K562 (cell line): ENCODE measurements around the gene ANKRD24. TPM values are rescaled to one million over a fixed set of nuclear protein-coding genes. Genes with fewer than 3 reads are reported as not detected.

Experiments
- FOXJ2 ChIP-seq: fragments of 200-800 bp; sonication (Bioruptor generic); IDR thresholded peaks from 2 replicates; pipeline ENCODE4 v1.6.1; 2016; ENCODE audit warnings: missing genetic modification characterization, missing compliant biosample characterization
- MCM3 ChIP-seq: fragments of 450-650 bp; IDR thresholded peaks from 2 replicates; pipeline ENCODE4 v1.6.1; 2016
- MTA3 ChIP-seq: fragments of 450-650 bp; formaldehyde crosslinking; IDR thresholded peaks from 2 replicates; pipeline ENCODE4 v1.6.1; 2017; ENCODE audit warnings: mild to moderate bottlenecking, borderline replicate concordance
- PCBP2 ChIP-seq: fragments of 200-400 bp; formaldehyde crosslinking; IDR thresholded peaks from 2 replicates; pipeline ENCODE4 v1.6.1; 2018; ENCODE audit warnings: low read length, low read depth, mild to moderate bottlenecking, moderate library complexity; ENCODE audit not compliant: poor library complexity, severe bottlenecking
- PRMT5 ChIP-seq: sonication (generic); formaldehyde crosslinking; IDR thresholded peaks from 2 replicates; pipeline ENCODE4 v1.5.0; 2020; ENCODE audit warnings: missing genetic modification reagents
- RBM14 ChIP-seq: fragments of 200-400 bp; formaldehyde crosslinking; IDR thresholded peaks from 2 replicates; pipeline ENCODE4 v1.6.1; 2018; ENCODE audit warnings: low read depth, mild to moderate bottlenecking, low read length, moderate library complexity, borderline replicate concordance; ENCODE audit not compliant: insufficient read depth
- SMARCE1 ChIP-seq: fragments of 450-650 bp; IDR thresholded peaks from 2 replicates; pipeline ENCODE4 v1.7.1; 2016; ENCODE audit warnings: mild to moderate bottlenecking
- TCFL5 ChIP-seq: fragments of 250-450 bp; sonication (Bioruptor Pico); conservative IDR thresholded peaks from 2 replicates; pipeline ENCODE4 v1.6.1; 2021; ENCODE audit warnings: mild to moderate bottlenecking, moderate library complexity, matching md5 sums
- ZNF217 ChIP-seq: sonication (generic); formaldehyde crosslinking; IDR thresholded peaks from 2 replicates; pipeline ENCODE4 v1.8.0; 2022; ENCODE audit warnings: mild to moderate bottlenecking, missing genetic modification reagents
- ZNF561 ChIP-seq: fragments of 450-650 bp; formaldehyde crosslinking; conservative IDR thresholded peaks from 2 replicates; pipeline ENCODE4 v1.4.0; 2020; ENCODE audit warnings: mild to moderate bottlenecking, moderate library complexity
- ZNF589 ChIP-seq: fragments of 200-800 bp; sonication (Bioruptor generic); IDR thresholded peaks from 2 replicates; pipeline ENCODE4 v1.6.1; 2016; ENCODE audit warnings: low read depth, missing genetic modification characterization, missing compliant biosample characterization
- polyA plus RNA-seq, 8 experiments: library from polyadenylated mRNA; depleted of rRNA in 4 of 8; stranded (reverse) in 5 of 8; unstranded in 3 of 8; fragments of >200 nt; fragmentation: Nextera tagmentation in 2 of 8; fragmentation: Illumina TruSeq in 1 of 8; extraction: Ambion mirVana in 2 of 8; extraction: Trizol in 1 of 8; gene quantifications; 2 replicates each; pipeline versions ENCODE4 v1.2.1 to v1.2.3, GENCODE V29; 2011 to 2014; ENCODE audit warnings: inconsistent platforms in 1 of 8, missing spikeins in 1 of 8
- total RNA-seq, 7 experiments: library from RNA; depleted of rRNA in 6 of 7; stranded (reverse); fragments of >200 nt in 6 of 7; fragmentation: Illumina TruSeq in 2 of 7; extraction: Trizol in 2 of 7; gene quantifications; 2 replicates each; pipeline versions ENCODE4 v1.2.1 to v1.2.3, GENCODE V29; 2011 to 2021; ENCODE audit warnings: low replicate concordance in 1 of 7
- TF ChIP-seq, protein P1 (sequence below): sonication (generic); formaldehyde crosslinking; IDR thresholded peaks from 2 replicates; pipeline ENCODE4 v1.8.0; 2022; ENCODE audit warnings: missing genetic modification reagents, mild to moderate bottlenecking, borderline replicate concordance
- TF ChIP-seq, protein P2 (sequence below), 2 experiments: fragments of 450-650 bp; IDR thresholded peaks; 2 replicates each; pipeline ENCODE4 v1.6.1; 2018; ENCODE audit warnings: mild to moderate bottlenecking in 2 of 2, low read depth in 1 of 2; ENCODE audit not compliant: partially characterized antibody in 2 of 2
- TF ChIP-seq, protein P3 (sequence below), 2 experiments: fragments of 450-650 bp; formaldehyde crosslinking in 1 of 2; IDR thresholded peaks; 2 replicates each; pipeline versions ENCODE4 v1.4.0 to v1.6.1; 2014 to 2020; ENCODE audit warnings: mild to moderate bottlenecking in 2 of 2, borderline replicate concordance in 1 of 2, low read depth in 1 of 2

Gene ANKRD24
- total and polyA plus RNA-seq, 9 of the 15 experiments (the other 6 are each of a cell fraction or from before 2014, with no cell fraction given) = 0.07 to 0.12 (median 0.09) TPM; not detected in 5

DNA sequence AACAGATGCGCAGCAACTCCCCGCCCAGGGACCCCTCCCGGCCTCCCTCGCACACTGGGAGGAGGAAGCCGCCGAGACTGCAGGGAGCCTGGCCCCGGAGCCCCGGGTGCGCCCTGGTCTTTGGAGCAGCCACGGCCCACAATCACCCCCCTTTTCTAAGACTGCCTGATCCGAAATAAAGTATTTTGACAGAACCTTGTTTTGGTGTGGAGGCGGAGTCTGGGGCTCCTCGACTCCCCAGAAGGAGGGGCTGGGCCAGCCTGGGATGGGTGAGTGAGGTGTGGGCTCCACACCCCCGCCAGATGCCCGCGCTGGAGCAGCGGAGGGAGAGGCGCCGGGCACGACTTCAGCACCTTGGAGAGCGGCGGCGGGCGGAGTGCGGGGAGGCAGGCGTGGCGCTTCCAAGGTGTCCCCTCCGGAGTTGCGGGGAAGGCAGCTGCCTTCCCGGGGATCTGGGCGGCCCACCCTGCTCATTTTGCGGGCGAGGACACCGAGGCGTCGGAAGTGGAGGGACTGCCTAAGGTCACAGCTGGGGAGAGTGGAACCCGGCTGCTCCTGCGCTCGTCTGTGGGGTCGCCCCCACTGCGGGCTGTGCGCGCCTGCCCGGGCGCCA lies 9.5 kb upstream of the ANKRD24 start (continued):
- TF ChIP-seq, protein P1, sequence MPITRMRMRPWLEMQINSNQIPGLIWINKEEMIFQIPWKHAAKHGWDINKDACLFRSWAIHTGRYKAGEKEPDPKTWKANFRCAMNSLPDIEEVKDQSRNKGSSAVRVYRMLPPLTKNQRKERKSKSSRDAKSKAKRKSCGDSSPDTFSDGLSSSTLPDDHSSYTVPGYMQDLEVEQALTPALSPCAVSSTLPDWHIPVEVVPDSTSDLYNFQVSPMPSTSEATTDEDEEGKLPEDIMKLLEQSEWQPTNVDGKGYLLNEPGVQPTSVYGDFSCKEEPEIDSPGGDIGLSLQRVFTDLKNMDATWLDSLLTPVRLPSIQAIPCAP (CRISPR knock-in tag) = peak; percentile 34; the same call in 1 of the 2 replicates
- no peak for TF ChIP-seq SMARCE1
- no peak for TF ChIP-seq TCFL5 (CRISPR knock-in tag)
- no peak for TF ChIP-seq FOXJ2
- TF ChIP-seq, protein P2, sequence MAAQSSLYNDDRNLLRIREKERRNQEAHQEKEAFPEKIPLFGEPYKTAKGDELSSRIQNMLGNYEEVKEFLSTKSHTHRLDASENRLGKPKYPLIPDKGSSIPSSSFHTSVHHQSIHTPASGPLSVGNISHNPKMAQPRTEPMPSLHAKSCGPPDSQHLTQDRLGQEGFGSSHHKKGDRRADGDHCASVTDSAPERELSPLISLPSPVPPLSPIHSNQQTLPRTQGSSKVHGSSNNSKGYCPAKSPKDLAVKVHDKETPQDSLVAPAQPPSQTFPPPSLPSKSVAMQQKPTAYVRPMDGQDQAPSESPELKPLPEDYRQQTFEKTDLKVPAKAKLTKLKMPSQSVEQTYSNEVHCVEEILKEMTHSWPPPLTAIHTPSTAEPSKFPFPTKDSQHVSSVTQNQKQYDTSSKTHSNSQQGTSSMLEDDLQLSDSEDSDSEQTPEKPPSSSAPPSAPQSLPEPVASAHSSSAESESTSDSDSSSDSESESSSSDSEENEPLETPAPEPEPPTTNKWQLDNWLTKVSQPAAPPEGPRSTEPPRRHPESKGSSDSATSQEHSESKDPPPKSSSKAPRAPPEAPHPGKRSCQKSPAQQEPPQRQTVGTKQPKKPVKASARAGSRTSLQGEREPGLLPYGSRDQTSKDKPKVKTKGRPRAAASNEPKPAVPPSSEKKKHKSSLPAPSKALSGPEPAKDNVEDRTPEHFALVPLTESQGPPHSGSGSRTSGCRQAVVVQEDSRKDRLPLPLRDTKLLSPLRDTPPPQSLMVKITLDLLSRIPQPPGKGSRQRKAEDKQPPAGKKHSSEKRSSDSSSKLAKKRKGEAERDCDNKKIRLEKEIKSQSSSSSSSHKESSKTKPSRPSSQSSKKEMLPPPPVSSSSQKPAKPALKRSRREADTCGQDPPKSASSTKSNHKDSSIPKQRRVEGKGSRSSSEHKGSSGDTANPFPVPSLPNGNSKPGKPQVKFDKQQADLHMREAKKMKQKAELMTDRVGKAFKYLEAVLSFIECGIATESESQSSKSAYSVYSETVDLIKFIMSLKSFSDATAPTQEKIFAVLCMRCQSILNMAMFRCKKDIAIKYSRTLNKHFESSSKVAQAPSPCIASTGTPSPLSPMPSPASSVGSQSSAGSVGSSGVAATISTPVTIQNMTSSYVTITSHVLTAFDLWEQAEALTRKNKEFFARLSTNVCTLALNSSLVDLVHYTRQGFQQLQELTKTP (IDR thresholded peaks at IDR 0.05; ENCODE audit: low read depth in 1 of 2, partially characterized antibody in 2 of 2) = peak in 1 of 2 experiments; percentile 83
- no peak for TF ChIP-seq ZNF217 (CRISPR knock-in tag)
- TF ChIP-seq, protein P3, sequence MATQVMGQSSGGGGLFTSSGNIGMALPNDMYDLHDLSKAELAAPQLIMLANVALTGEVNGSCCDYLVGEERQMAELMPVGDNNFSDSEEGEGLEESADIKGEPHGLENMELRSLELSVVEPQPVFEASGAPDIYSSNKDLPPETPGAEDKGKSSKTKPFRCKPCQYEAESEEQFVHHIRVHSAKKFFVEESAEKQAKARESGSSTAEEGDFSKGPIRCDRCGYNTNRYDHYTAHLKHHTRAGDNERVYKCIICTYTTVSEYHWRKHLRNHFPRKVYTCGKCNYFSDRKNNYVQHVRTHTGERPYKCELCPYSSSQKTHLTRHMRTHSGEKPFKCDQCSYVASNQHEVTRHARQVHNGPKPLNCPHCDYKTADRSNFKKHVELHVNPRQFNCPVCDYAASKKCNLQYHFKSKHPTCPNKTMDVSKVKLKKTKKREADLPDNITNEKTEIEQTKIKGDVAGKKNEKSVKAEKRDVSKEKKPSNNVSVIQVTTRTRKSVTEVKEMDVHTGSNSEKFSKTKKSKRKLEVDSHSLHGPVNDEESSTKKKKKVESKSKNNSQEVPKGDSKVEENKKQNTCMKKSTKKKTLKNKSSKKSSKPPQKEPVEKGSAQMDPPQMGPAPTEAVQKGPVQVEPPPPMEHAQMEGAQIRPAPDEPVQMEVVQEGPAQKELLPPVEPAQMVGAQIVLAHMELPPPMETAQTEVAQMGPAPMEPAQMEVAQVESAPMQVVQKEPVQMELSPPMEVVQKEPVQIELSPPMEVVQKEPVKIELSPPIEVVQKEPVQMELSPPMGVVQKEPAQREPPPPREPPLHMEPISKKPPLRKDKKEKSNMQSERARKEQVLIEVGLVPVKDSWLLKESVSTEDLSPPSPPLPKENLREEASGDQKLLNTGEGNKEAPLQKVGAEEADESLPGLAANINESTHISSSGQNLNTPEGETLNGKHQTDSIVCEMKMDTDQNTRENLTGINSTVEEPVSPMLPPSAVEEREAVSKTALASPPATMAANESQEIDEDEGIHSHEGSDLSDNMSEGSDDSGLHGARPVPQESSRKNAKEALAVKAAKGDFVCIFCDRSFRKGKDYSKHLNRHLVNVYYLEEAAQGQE (IDR thresholded peaks at IDR 0.05; ENCODE audit: borderline replicate concordance) = peak; percentile 99
- TF ChIP-seq, protein P3 (CRISPR knock-in tag; IDR thresholded peaks at IDR 0.05; ENCODE audit: low read depth) = peak; percentile 99
- TF ChIP-seq MTA3 = 0 out of 2 replicates have a peak, but pooled peaks have one; percentile 44
- TF ChIP-seq RBM14 = no peak
- TF ChIP-seq PRMT5 = peak; percentile 94
- no peak for TF ChIP-seq ZNF561 (CRISPR knock-in tag)
- TF ChIP-seq ZNF589 (CRISPR knock-in tag) = no peak
- no peak for TF ChIP-seq MCM3
- no peak for TF ChIP-seq PCBP2
